Activated naive CD4-positive, alpha-beta T cell treated with anti-CD3 and anti-CD28 coated beads for 36 hours (primary cell): ENCODE data around the gene POLR2J2. TPM values are rescaled to one million over a fixed set of nuclear protein-coding genes. Genes with fewer than 3 reads are reported as not detected.
A peak's percentile ranks its signal among the peaks of the same experiment; 100 is the strongest.
"Not testable (repeated sequence)": the region's sequence is repeated elsewhere in the genome, so short reads cannot be mapped to it uniquely, and the experiment has no call there.

ENCODE experiments used
- CTCF ChIA-PET: fragments of 350-600 bp; sonication (Branson Sonifier 250); formaldehyde crosslinking; loops from one replicate; lab custom pipeline; 2021; ENCODE audit warnings: antibody characterized with exemption; lab: Charles Lee
- DNase-seq: peaks from one replicate; pipeline ENCODE4 v3.0.0-alpha.2; 2020
- H3K27ac Mint-ChIP-seq: one replicate; pipeline ENCODE4 v1.8.0; 2021; ENCODE audit warnings: mild to moderate bottlenecking, mixed read lengths
- H3K27me3 Mint-ChIP-seq: one replicate; pipeline ENCODE4 v1.8.0; 2021; ENCODE audit warnings: low read depth, mixed read lengths
- H3K36me3 Mint-ChIP-seq: one replicate; pipeline ENCODE4 v1.8.0; 2021; ENCODE audit warnings: low read depth, mixed read lengths
- H3K4me1 Mint-ChIP-seq: one replicate; pipeline ENCODE4 v1.8.0; 2021; ENCODE audit warnings: low read depth, mixed read lengths
- H3K4me3 Mint-ChIP-seq: one replicate; pipeline ENCODE4 v1.8.0; 2021; ENCODE audit warnings: mild to moderate bottlenecking, moderate library complexity, mixed read lengths
- H3K9me3 Mint-ChIP-seq: one replicate; pipeline ENCODE4 v1.8.0; 2021; ENCODE audit warnings: mixed read lengths
- intact Hi-C: fragments of 100-400 bp; cut with micrococcal nuclease; formaldehyde crosslinking; loops from one replicate; pipeline ENCODE4 v1.15.1; 2023
- total RNA-seq, 2 experiments: library from RNA; stranded (reverse); gene quantifications; one replicate each; pipeline ENCODE4 v1.2.3, GENCODE V29; 2021

Gene POLR2J2
- 1 to 10 TPM; 4.8 to 5.6 TPM for total RNA-seq

GRCh38 chr7:102671166-102671955, at the start of gene POLR2J2:
POLR2J2 (minus strand) TSS chr7:102671663; CDS start chr7:102671601, 62 bp downstream.
- intact Hi-C loops, H3K4me3 Mint-ChIP-seq, H3K27ac Mint-ChIP-seq, H3K27me3 Mint-ChIP-seq, CTCF ChIA-PET, H3K4me1 Mint-ChIP-seq, H3K36me3 Mint-ChIP-seq, DNase-seq, H3K9me3 Mint-ChIP-seq: not testable (repeated sequence)

DNA sequence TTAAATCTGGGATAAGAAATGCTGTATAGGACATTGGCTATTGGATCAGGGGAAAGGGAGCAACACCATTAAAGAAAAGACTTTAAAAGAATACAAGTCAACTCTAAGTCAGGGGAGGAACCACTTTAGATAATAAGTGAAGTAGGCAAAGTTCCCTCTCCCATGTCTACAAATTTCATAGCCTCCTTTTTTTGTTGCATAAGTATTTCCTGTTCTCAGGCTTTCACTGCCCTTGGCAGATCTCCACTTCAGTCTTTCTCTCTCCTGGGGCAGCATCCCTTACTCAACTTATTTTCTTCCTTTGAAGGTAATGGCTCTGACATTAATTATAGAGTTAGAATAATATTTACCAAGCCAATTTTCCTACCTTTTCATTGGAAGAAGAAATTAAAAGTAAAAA, 47.0 kb upstream of the POLR2J2 start:
- H3K27ac Mint-ChIP-seq, H3K4me1 Mint-ChIP-seq, H3K36me3 Mint-ChIP-seq, H3K27me3 Mint-ChIP-seq, intact Hi-C loops, DNase-seq, CTCF ChIA-PET, H3K4me3 Mint-ChIP-seq, H3K9me3 Mint-ChIP-seq: not testable (repeated sequence)

GRCh38 chr7:102715718-102716117, 44.3 kb upstream of the POLR2J2 start:
- H3K36me3 Mint-ChIP-seq, H3K27ac Mint-ChIP-seq, H3K4me3 Mint-ChIP-seq, H3K9me3 Mint-ChIP-seq, H3K27me3 Mint-ChIP-seq, DNase-seq, intact Hi-C loops, CTCF ChIA-PET: not testable (repeated sequence)
- H3K4me1 Mint-ChIP-seq = peaks cover 16% of the 10 kb centered on the region

DNA sequence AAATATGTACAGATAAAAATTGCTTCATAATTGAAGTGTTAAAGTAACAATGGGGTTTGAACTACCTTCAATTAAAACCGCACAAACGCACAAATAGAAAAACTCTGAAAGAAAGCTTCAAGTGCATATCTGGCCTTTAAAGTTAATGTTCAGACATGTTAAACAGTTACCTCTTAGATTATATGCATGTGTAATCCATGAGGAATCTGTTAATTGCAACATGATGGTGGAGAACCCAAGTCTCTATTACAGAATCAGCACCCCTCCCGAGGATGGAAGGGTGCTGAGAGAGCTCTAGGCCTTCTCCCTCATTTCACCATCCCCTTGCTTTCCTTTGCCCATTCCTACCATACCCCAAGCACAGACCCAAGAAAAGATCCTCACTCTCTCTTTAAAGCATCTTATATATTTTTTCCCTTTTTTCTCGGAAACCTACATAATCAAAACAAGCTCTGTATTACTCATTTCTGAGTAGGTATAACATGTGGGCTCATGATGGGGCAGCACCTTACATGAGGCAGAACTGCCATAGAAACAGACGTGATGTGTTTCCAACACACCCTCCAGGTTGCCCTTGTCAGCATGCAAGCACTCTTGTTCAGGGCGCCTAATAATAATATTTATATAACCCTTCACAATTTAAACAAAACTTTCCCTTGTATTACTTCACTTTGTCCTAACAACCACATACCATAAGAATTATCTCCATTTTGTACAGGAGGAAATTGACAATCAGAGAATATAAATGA, 43.5 kb upstream of the POLR2J2 start:
- H3K4me3 Mint-ChIP-seq, H3K36me3 Mint-ChIP-seq, intact Hi-C loops, H3K27me3 Mint-ChIP-seq, H3K9me3 Mint-ChIP-seq, H3K27ac Mint-ChIP-seq, CTCF ChIA-PET: not testable (repeated sequence)
- peak; percentile 58 for DNase-seq
- peaks cover 16% of the 10 kb centered on the region for H3K4me1 Mint-ChIP-seq

GRCh38 chr7:102713691-102714080, 42.2 kb upstream of the POLR2J2 start:
- DNase-seq, H3K9me3 Mint-ChIP-seq, H3K4me3 Mint-ChIP-seq, intact Hi-C loops, H3K27me3 Mint-ChIP-seq, CTCF ChIA-PET, H3K36me3 Mint-ChIP-seq: not testable (repeated sequence)
- peaks cover 16% of the 10 kb centered on the region for H3K4me1 Mint-ChIP-seq
- peak overlapping the region; percentile 67 for H3K27ac Mint-ChIP-seq

- H3K9me3 Mint-ChIP-seq, H3K4me3 Mint-ChIP-seq, H3K36me3 Mint-ChIP-seq, intact Hi-C loops, CTCF ChIA-PET, H3K27me3 Mint-ChIP-seq: not testable (repeated sequence)
- peak overlapping the region; percentile 67 for H3K27ac Mint-ChIP-seq
- peaks cover 16% of the 10 kb centered on the region for H3K4me1 Mint-ChIP-seq
- peak; percentile 50 for DNase-seq
These were observed 41.7 kb upstream of the POLR2J2 start for GRCh38 chr7:102713011-102713690.

DNA sequence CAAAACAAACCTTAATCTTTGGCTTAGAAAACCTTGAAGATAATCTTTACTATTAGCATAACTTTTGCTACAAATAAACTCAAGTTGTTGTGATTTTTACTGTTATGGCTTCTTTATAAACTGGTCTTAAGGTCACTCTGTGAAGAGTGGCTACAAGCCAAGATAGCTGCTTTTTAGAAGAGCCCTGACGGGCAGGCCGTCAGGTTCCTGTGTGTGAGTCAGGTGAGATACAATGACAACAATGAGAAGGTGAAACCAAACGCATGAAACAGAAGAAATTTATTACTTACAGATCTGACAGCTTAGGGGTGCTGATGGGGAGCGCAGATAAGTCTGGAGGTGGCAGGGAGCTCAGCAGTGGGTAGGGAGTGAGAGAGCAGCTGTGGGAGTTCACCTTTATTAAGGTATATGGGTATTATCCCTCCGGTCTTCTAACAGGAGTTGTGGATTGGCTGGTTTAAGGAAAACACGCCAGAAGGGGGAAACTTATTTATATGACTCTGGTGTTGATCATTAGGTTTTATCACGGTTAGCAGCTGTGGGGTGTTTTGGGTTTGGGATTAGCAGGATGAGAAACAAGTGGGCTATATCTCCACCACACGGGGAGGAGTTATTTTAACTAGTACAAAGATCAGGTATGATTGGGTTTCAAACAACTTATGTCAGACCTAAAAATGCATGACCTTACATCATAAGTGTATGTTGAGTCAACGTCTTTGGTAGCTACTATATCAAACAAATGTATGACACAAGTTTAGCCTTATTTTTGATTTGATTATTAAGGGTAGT, 27.7 kb upstream of the POLR2J2 start:
- H3K9me3 Mint-ChIP-seq, H3K4me1 Mint-ChIP-seq, H3K36me3 Mint-ChIP-seq, H3K27ac Mint-ChIP-seq, H3K4me3 Mint-ChIP-seq, DNase-seq, intact Hi-C loops, H3K27me3 Mint-ChIP-seq: not testable (repeated sequence)
- CTCF ChIA-PET = interaction anchor here (0.6 kb wide), 1 partner anchor 232 kb away, joined by 3 read pairs; no protein-coding TSS in a partner anchor

- DNase-seq, H3K4me3 Mint-ChIP-seq, H3K4me1 Mint-ChIP-seq, CTCF ChIA-PET, H3K36me3 Mint-ChIP-seq, H3K9me3 Mint-ChIP-seq, H3K27me3 Mint-ChIP-seq, intact Hi-C loops, H3K27ac Mint-ChIP-seq: not testable (repeated sequence)
These were observed 26.4 kb upstream of the POLR2J2 start for GRCh38 chr7:102697642-102698512.

DNA sequence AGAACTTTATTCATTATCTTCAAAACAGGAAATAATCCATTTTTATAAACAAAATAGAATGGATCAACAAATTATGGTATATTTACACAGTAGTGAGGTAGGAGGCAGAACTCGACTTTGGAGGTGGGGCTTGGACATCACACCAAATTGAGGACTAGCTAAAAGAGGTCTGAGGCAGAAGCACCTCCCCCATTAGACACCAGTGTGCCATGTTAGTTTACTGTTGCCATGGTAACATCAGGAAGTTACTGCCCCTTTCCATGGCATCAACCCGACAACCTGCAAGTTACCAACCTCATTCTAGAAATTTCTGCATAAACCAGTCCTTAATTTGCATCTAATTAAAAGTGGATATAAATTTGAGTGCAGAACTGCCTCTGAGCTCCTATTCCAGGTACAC, 24.5 kb upstream of the POLR2J2 start:
- H3K9me3 Mint-ChIP-seq, H3K4me1 Mint-ChIP-seq, H3K36me3 Mint-ChIP-seq, H3K27me3 Mint-ChIP-seq, H3K4me3 Mint-ChIP-seq, CTCF ChIA-PET, intact Hi-C loops, DNase-seq, H3K27ac Mint-ChIP-seq: not testable (repeated sequence)

DNA sequence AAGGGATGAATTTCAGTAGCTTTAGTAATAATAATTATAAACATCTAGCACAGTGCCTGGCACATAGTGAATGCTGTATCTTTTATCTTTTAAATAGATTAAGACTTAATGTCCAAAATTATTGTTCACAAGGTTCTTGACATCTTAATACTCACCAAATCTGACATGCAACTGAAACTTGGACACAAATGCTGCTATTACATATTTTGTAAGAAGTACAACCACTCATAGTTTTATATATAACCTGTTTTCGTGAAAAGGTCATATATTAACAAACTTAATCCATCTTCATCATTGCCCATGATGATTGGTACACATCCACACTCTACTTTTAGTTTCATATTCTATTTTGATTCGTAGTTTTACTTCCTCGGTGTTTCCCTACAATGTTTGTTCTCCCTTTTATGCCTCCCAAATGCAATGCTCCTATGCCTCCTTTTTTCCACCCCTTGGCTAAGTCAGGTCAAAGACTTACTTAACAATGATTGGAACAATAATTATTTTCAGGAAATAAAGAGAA, 23.6 kb upstream of the POLR2J2 start:
- CTCF ChIA-PET, H3K27ac Mint-ChIP-seq, H3K27me3 Mint-ChIP-seq, H3K4me1 Mint-ChIP-seq, DNase-seq, intact Hi-C loops, H3K9me3 Mint-ChIP-seq, H3K4me3 Mint-ChIP-seq, H3K36me3 Mint-ChIP-seq: not testable (repeated sequence)

GRCh38 chr7:102694008-102694407, 22.5 kb upstream of the POLR2J2 start:
- not testable (repeated sequence) for H3K4me3 Mint-ChIP-seq, H3K4me1 Mint-ChIP-seq

More at GRCh38 chr7:102694008-102694407, 22.5 kb upstream of the POLR2J2 start:
- H3K9me3 Mint-ChIP-seq, DNase-seq, H3K36me3 Mint-ChIP-seq, intact Hi-C loops, H3K27ac Mint-ChIP-seq, H3K27me3 Mint-ChIP-seq, CTCF ChIA-PET: not testable (repeated sequence)
